Activated naive CD4-positive, alpha-beta T cell (primary cell): ENCODE measurements around the gene SRRM1.
"Not testable (repeated sequence)": the region's sequence is repeated elsewhere in the genome, so short reads cannot be mapped to it uniquely, and the experiment has no call there.

Source experiments
- DNase-seq, 4 experiments: peaks; one replicate each; lab custom pipeline; 2025; lab: John Stamatoyannopoulos, UW

The SRRM1 gene

GRCh38 chr1:24643363-24644099 is 429 bp downstream of the SRRM1 start:
- DNase-seq, result no peak

DNA sequence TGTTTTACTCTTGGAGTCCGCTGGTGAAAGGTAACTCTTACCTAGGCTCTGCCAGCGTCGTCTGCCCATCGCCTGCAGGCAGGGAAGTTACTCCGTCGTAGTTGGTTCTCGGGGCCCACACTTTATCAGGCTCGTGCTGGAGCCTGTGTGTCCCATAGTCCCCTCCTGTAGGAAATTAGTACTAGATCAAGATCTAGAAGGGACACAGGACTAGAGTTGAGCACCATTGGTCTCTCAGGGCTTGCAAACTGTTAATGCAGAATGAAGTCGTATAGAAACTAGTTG is 940 bp downstream of the SRRM1 start:
- no peak for DNase-seq

- DNase-seq, result no peak
These were observed 5.8 kb downstream of the SRRM1 start for GRCh38 chr1:24648919-24649318.

DNA sequence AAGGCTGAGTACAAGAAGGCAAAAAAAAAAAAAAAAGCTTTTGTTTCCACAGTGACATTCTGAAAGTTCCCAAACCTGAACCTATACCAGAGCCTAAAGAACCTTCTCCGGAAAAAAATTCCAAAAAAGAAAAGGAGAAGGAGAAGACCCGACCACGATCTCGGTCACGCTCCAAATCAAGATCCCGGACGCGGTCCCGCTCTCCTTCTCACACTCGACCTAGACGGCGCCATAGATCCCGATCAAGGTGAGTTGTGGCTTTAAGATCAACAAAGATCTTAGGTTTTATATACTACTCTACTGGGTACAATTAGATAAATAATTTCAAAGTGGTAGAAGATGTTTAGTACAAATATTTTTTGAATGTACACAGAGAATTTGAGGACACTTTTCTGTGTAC is 9.3 kb downstream of the SRRM1 start:
- no peak for DNase-seq

- no peak for DNase-seq
These were observed 10.9 kb downstream of the SRRM1 start for GRCh38 chr1:24654010-24654409.

DNA sequence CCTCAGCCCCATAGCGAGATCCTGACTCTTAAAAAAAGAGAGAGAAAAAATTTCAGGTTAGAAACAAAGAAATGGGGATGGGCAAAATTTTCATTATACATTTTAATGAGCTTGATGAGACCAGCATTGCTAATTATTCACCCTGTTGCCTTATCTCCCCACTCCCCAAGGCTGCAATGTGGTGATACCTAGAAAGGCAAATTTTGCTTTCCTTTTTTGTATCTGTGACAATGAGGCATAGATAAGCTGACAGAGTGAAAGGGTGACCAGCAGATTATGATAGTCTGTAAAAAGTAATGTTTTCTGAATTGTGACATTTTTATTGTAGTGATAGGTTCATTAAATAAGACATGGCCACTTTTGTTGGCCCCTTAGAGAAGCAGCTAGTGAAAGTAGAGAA is 12.9 kb downstream of the SRRM1 start:
- DNase-seq, result no peak

DNA sequence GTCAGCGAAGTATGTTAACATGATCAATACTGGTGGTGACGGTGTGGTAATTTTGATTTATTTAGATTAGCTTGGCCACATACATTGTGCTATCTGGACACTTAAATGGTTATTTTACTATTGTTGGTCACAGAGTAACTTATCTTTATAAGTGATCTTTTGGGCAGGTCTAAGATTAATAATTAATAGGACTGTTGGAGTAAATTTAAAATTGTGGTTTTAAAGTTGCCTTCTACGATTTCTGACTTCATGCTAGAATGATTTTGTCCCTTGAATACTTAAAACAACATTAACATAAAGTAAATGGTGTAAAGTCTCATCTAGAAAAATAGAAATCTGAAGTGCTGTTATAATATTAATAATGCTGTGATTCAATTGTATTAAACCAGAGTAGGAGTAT is 14.7 kb downstream of the SRRM1 start:
- DNase-seq, result no peak

DNA sequence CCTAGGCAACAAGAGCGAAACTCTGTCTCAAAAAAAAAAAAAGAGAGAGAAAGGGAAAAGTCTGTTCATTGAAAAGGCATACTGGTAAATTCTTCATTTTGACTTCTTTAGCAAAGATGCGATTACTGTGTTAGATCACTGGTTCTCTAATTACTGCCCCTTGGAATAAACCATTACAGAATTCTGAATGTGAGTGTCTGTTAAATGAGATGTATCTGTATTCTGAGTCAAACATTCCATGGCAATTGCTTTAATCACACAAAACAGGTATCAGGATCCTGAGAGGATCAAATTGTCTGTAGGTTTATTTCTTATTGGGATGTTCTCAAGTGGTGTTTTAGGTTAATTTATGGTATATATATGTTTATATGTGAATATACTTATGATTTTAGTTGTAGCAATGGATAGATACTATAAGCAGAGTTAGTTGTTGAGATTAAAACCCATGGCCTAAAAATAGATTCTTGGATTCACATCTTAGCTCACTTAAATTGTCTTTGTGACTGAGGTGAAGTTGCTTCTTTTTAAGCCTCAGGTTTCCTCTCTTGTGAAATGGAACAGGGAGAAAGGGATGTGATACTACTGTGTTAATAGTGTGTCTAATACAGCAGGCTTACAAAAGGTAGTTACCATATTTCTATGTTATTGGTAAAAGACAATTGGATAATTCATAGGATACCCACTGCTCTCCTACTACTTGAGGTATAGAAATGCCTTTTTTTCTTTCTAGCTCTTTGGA is 16.2 kb downstream of the SRRM1 start:
- no peak for DNase-seq

DNA sequence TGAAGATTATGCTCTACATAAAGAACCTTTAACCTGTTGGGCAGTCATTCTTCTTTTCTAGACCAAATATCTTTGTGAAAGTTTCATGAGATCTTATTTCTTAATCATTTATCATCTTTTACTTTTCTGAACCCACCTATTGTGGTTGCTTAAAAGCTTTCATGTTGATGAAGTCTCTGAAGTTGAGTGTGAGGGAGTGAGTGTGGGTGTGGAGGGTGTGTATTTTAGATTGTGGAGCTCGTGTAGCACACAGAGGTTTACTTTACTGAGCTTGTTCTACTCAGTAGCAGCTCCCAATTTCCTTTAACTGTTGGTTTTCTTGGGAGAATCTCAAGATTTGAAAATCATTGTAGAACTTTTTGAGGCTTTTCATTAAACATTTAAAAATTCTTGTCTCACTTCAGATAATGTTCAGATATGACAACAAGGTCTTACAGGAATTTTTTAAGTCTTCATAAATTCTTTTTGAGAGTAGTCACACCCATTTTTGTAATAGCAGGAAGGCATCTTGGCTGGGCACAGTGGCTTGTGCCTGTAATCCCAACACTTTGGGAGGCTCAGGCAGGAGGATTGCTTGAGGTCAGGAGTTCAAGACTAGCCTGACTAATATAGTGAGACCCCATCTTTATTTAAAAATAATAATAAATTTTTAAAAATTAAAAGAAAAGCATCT is 17.0 kb downstream of the SRRM1 start:
- no peak for DNase-seq

GRCh38 chr1:24664507-24665033 is 21.5 kb downstream of the SRRM1 start:
- no peak for DNase-seq

DNA sequence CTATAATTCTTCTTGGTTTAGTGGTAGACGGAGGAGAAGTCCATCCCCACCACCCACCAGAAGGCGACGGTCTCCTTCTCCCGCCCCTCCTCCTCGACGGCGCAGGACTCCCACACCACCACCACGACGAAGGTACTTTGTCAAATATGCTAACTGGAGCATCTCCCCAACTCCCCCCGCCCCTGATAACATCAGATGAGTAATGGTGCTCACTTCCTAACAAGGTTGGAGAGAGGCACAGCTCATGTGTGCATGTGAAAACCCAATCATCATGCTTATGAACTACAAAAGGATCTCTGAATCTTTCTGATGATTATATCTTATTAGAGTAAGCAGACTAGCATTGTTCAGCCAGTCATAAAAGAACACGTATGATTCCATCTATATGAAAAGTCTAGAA is 23.7 kb downstream of the SRRM1 start:
- DNase-seq, result no peak

- DNase-seq, result not testable (repeated sequence)
These were observed 28.3 kb downstream of the SRRM1 start for GRCh38 chr1:24671372-24671771.

DNA sequence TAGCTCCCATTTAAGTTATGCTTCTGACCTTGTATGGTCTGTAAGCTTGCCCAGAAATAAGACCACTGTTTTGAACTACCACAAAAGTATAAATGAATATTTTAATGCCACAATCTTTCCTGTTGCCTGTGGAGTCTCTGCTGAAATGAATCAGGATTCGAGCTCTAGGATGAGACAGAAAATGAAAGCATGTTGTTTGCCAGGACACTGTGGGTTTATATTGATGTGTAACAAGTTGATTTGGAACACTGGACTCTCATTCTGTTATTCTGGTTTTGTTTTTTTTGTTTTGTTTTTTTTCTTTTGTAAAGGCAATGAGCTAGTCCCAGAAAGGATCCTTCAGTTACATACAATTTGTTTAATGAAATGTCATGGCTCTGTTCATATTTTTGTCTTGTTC is 29.6 kb downstream of the SRRM1 start:
- not testable (repeated sequence) for DNase-seq

- DNase-seq, result no peak
These were observed 30.2 kb downstream of the SRRM1 start for GRCh38 chr1:24673341-24673740.

DNA sequence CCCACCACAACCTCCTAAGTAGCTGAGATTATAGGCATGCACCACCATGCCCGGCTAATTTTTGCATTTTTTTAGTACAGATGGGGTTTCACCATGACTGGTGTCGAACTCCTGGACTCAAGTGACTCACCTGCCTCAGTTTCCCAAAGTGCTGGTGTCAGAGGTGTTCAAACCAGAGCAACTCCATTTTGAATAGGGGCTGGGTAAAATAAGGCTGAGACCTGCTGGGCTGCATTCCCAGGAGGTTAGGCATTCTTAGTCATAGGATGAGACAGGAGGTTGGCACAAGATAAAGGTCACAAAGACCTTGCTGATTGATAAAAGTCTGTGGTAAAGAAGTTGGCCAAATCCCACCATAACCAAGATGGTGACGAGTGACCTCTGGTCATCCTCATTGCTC is 35.3 kb downstream of the SRRM1 start:
- not testable (repeated sequence) for DNase-seq

DNA sequence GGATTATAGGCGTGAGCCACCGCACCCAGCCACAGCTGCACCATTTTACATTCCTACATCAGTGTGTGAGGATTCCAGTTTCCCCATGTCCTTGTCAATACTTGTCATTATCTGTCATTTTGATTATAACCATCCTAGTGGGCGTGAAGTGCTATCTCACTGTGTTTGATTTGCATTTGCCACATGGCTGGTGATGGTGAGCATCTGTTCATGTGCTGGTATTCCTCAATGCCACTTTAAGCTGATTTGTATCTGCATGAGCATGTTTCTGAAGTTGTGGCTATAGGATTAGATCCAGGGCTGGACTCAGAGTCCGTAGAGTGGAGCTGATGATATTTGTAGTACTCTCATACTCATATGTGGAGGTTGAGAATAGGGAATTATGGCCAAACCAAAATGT is 36.6 kb downstream of the SRRM1 start:
- no peak for DNase-seq

- no peak for DNase-seq
These were observed 40.6 kb downstream of the SRRM1 start for GRCh38 chr1:24683713-24684162.

- DNase-seq, result no peak
These were observed 44.9 kb downstream of the SRRM1 start for GRCh38 chr1:24688033-24688432.

DNA sequence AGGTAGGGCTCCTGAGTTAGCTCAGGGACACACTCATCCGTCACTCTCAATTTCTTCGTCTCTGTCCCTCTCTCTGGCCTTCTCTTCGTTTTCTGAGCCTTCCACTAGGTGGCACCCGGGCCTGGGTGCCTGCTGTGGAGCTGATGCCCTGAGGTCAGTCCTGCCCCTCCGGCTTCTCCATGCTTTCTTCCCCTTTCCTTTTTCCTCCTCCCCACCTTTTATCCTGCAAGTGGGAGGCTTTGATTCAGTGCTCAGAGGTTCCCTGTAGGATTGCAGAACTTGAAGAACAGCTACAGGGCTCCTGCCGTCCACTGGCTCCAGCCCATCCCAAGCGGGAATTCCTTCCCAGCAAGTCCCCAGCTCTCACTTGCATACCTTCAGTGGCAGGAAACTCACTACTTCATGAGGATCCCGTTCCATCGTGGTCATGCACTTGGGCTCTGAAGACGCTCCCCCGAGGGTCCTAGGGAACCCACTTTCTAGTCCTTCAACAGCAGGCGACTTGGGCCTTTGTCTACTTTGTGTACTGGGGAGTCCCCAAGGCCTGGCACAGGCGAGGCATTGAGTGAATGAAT is 45.6 kb downstream of the SRRM1 start:
- DNase-seq, result peak in 2 of 4 experiments; percentile 9 to 32

DNA sequence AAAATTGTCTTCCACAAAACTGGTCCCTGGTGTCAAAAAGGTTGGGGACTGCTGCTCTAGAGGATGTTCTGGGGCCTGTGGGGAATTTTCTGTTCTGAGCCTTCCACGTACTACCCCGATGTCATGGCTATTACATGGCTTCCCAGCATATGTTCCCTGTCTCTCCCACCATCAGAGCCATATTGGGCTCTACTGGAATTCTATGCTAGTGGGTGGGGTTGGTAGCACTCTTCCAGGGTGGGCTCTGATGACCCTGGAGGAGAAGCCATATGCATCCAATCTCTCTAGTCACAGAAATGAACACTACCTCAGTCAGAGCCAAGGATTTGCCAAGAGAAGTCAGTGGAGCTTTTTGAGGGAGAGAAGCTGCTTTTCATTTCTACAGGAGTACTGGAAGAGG is 47.9 kb downstream of the SRRM1 start:
- no peak for DNase-seq

DNA sequence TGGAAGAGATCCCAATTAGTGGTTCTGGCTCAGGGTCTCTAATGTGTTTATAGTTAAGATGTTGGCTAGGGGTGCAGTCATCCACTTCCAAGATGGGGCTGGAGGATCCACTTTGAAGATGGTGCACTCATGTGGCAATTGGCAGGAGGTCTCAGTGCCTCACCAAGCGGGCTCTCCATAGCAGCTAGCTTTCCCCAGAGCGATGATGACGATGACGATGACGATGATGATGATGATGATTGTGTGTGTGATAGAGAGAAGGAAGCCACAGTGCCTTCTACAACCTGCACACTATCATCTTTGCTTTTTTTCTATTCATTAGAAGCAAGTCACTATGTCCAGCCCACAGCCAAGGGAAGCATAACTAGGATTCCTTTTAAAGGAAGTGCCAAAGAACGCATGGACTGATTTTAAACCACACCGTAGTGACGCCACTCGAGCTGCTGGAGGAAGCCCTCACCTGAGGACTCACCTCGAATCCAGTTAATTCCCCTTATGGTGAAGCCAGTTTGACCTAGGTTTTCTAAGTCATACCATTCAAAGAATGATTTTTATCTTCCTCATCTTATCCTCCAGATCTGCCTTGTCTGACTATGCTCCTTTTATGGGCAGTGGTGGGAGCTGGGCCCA is 49.4 kb downstream of the SRRM1 start:
- DNase-seq, result no peak

GRCh38 chr1:24693827-24694379 is 50.8 kb downstream of the SRRM1 start:
- DNase-seq, result no peak
